ENCODE measurements around the gene JCAD.

GRCh38 chr10:30052062-30052461, 7.3 kb downstream of the JCAD start:
- TF ChIP-seq CTCF (IDR thresholded peaks at IDR 0.05) (no peak), POLR2A (IDR thresholded peaks at IDR 0.05) (no peak)

Data from thyroid gland (tissue), 4 donors.